GM12878 (cell line): ENCODE results near the gene LDLRAD4. TPM values are rescaled to one million over a fixed set of nuclear protein-coding genes. Genes with fewer than 3 reads are reported as not detected.

Experiments used
- ATAC-seq: fragments of 200-7000 bp; cut with Tn5 transposase; 3 replicates; pipeline ENCODE4 v1.9.1; 2020; ENCODE audit warnings: mild to moderate bottlenecking, moderate library complexity
- BruUV-seq: library from RNA; stranded (reverse); fragments of 400-500 nt; replicated peaks from 2 replicates; lab custom pipeline; 2021; lab: Mats Ljungman, UMichigan
- CTCF ChIA-PET: fragments of 300-600 bp; sonication (Branson Sonifier 250); formaldehyde crosslinking; extraction: SDS; loops from one replicate; lab custom pipeline; 2021; ENCODE audit warnings: inconsistent platforms; lab: Yijun Ruan, JAX
- POLR2A ChIA-PET: fragments of 350-600 bp; formaldehyde crosslinking; extraction: SDS; loops from one replicate; lab custom pipeline; 2021; ENCODE audit warnings: inconsistent platforms; lab: Charles Lee
- RAD21 ChIA-PET: fragments of 300-600 bp; sonication (Branson Sonifier 250); formaldehyde crosslinking; loops from one replicate; lab custom pipeline; 2023; ENCODE audit warnings: antibody characterized with exemption; ENCODE audit not compliant: unreplicated experiment; lab: Charles Lee
- SMC1A ChIA-PET: fragments of 300-600 bp; sonication (Branson Sonifier 250); formaldehyde crosslinking; loops from one replicate; lab custom pipeline; 2023; ENCODE audit not compliant: unreplicated experiment, uncharacterized antibody; lab: Charles Lee
- DNase-seq: peaks from one replicate; pipeline ENCODE4 v3.0.0-alpha.2; 2011; ENCODE audit warnings: low read depth, low spot score
- FAIRE-seq: peaks from 3 replicates; lab custom pipeline; 2011; peaks lifted over from hg19 to GRCh38; lab: Jason Lieb, UNC
- H2AFZ ChIP-seq: 2 replicates; pipeline ENCODE4 v1.6.0; 2011; ENCODE audit warnings: low read depth, low read length, control low read depth; ENCODE audit not compliant: control insufficient read depth
- H3K27ac ChIP-seq: 2 replicates; pipeline ENCODE4 v1.5.1; 2011; ENCODE audit warnings: control low read depth; ENCODE audit not compliant: control insufficient read depth, insufficient read depth
- H3K27me3 ChIP-seq, 2 experiments: replicated peaks in 1 of 2; 2 replicates each; pipeline versions ENCODE4 v1.6.0 to v1.6.1; 2011; ENCODE audit warnings: low read length in 1 of 2; ENCODE audit not compliant: control insufficient read depth in 2 of 2, insufficient read depth in 2 of 2
- H3K36me3 ChIP-seq, 2 experiments: 2 replicates each; pipeline ENCODE4 v1.5.1; 2011; ENCODE audit warnings: low read length in 1 of 2; ENCODE audit not compliant: control insufficient read depth in 2 of 2, insufficient read depth in 2 of 2
- H3K4me1 ChIP-seq: 2 replicates; pipeline ENCODE4 v1.6.1; 2011; ENCODE audit warnings: mild to moderate bottlenecking, low read length, moderate library complexity, mixed read lengths; ENCODE audit not compliant: control insufficient read depth, insufficient read depth
- H3K4me2 ChIP-seq: 2 replicates; pipeline ENCODE4 v1.6.0; 2011; ENCODE audit warnings: control low read depth; ENCODE audit not compliant: control insufficient read depth, insufficient read depth
- H3K4me3 ChIP-seq: fragments of 200-600 bp; sonication (generic); 2 replicates; pipeline ENCODE4 v1.5.1; 2016
- H3K79me2 ChIP-seq: 2 replicates; pipeline ENCODE4 v1.6.0; 2011; ENCODE audit warnings: low read length; ENCODE audit not compliant: control insufficient read depth, insufficient read depth
- H3K9ac ChIP-seq: 2 replicates; pipeline ENCODE4 v1.8.0; 2011; ENCODE audit warnings: low read length, control low read depth, mixed read lengths; ENCODE audit not compliant: control insufficient read depth, insufficient read depth
- H3K9me3 ChIP-seq: replicated peaks from 3 replicates; pipeline ENCODE4 v1.5.1; 2011; ENCODE audit warnings: mild to moderate bottlenecking, low read length; ENCODE audit not compliant: control insufficient read depth, insufficient read depth
- H4K20me1 ChIP-seq: 2 replicates; pipeline ENCODE4 v1.6.0; 2011; ENCODE audit not compliant: control insufficient read depth, insufficient read depth
- CEBPB ChIP-seq, 2 experiments: fragments of 150-350 bp in 1 of 2; IDR thresholded peaks; 2 replicates each; pipeline ENCODE4 v1.6.1; 2012 to 2014; ENCODE audit warnings: low read depth in 2 of 2, low read length in 2 of 2, borderline replicate concordance in 1 of 2, inconsistent platforms in 1 of 2
- E4F1 ChIP-seq: fragments of 450-650 bp; IDR thresholded peaks from 2 replicates; pipeline ENCODE4 v1.6.1; 2018; ENCODE audit warnings: borderline replicate concordance, mild to moderate bottlenecking; ENCODE audit not compliant: partially characterized antibody
- EGR1 ChIP-seq, 2 experiments: IDR thresholded peaks; 1 replicate in 1 of 2; 2 replicates in 1 of 2; pipeline ENCODE4 v1.6.1; 2011 to 2012; ENCODE audit warnings: low read depth in 2 of 2, low read length in 2 of 2, borderline replicate concordance in 1 of 2, mild to moderate bottlenecking in 1 of 2, moderate library complexity in 1 of 2
- IKZF1 ChIP-seq: fragments of 450-650 bp; conservative IDR thresholded peaks from 2 replicates; pipeline ENCODE4 v1.6.1; 2017; ENCODE audit warnings: antibody characterized with exemption, mild to moderate bottlenecking
- MAX ChIP-seq: IDR thresholded peaks from 2 replicates; pipeline ENCODE4 v1.6.1; 2012; ENCODE audit warnings: low read depth, low read length, improper control_type of control experiment
- MTA3 ChIP-seq: IDR thresholded peaks from 2 replicates; pipeline ENCODE4 v1.6.1; 2012; ENCODE audit warnings: low read length, inconsistent platforms, borderline replicate concordance
- RAD51 ChIP-seq: fragments of 450-650 bp; IDR thresholded peaks from 2 replicates; pipeline ENCODE4 v1.6.1; 2016; ENCODE audit warnings: moderate library complexity, mild to moderate bottlenecking, inconsistent platforms
- RBBP5 ChIP-seq: fragments of 200-600 bp; sonication (generic); conservative IDR thresholded peaks from 2 replicates; pipeline ENCODE4 v1.6.1; 2016
- SMAD1 ChIP-seq: fragments of 450-650 bp; IDR thresholded peaks from 2 replicates; pipeline ENCODE4 v1.6.1; 2018; ENCODE audit warnings: mild to moderate bottlenecking, low read depth; ENCODE audit not compliant: partially characterized antibody
- SRF ChIP-seq, 2 experiments: IDR thresholded peaks; 2 replicates each; pipeline ENCODE4 v1.6.1; 2011; ENCODE audit warnings: low read depth in 2 of 2, low read length in 2 of 2, mild to moderate bottlenecking in 1 of 2, moderate library complexity in 1 of 2
- ZNF207 ChIP-seq: fragments of 450-650 bp; IDR thresholded peaks from 2 replicates; pipeline ENCODE4 v1.6.1; 2014; ENCODE audit warnings: antibody characterized with exemption, mild to moderate bottlenecking, borderline replicate concordance
- ZNF687 ChIP-seq: fragments of 450-650 bp; IDR thresholded peaks from 2 replicates; pipeline ENCODE4 v1.6.1; 2017; ENCODE audit warnings: mild to moderate bottlenecking, moderate library complexity
- WGBS: methylation state at CpG from one replicate; pipeline ENCODE4 v1.1.6; 2016; ENCODE audit warnings: low lambda C conversion rate; ENCODE audit not compliant: insufficient replicate concordance, insufficient coverage; ENCODE audit errors: missing lambda C conversion rate; 5-methylcytosine and 5-hydroxymethylcytosine counted together
- in situ Hi-C: fragments of 300-500 bp; cut with MboI; formaldehyde crosslinking; loops from 9 replicates; pipeline ENCODE4 v1.14.3; 2018; ENCODE audit warnings: mixed read lengths
- intact Hi-C: fragments of 100-400 bp; cut with micrococcal nuclease; formaldehyde crosslinking; loops from one replicate; pipeline ENCODE4 v1.14.2; 2022; ENCODE audit not compliant: unreplicated experiment
- polyA plus RNA-seq, 11 experiments: library from polyadenylated mRNA; depleted of rRNA in 4 of 11; unstranded in 6 of 11; stranded (reverse) in 5 of 11; fragments of >200 nt; fragmentation: Nextera tagmentation in 4 of 11; fragmentation: Illumina TruSeq in 1 of 11; extraction: Ambion mirVana in 4 of 11; extraction: Trizol in 1 of 11; gene quantifications; 1 replicate in 1 of 11; 2 replicates in 10 of 11; pipeline versions ENCODE4 v1.2.1 to v1.2.3, GENCODE V29; 2011 to 2016; ENCODE audit warnings: inconsistent platforms in 2 of 11, missing spikeins in 2 of 11, low read depth in 1 of 11
- total RNA-seq, 4 experiments: library from RNA; depleted of rRNA in 3 of 4; stranded (reverse); fragments of >200 nt in 3 of 4; fragmentation: Illumina TruSeq in 1 of 4; extraction: Trizol in 1 of 4; gene quantifications; 2 replicates each; pipeline versions ENCODE4 v1.2.1 to v1.2.3, GENCODE V29; 2013 to 2021

The LDLRAD4 gene
- total and polyA plus RNA-seq, 10 of the 15 experiments (the other 5 are each of a cell fraction or from before 2014, with no cell fraction given), result 2.7 to 16.8 (median 11.2) TPM

GRCh38 chr18:13186687-13187086, 31.9 kb upstream of the LDLRAD4 start:
- H3K4me2 ChIP-seq, result no peak overlapping the region
- ChIA-PET CTCF (no interaction called here), POLR2A (no interaction called here), RAD21 (no interaction called here), SMC1A (no interaction called here)
- BruUV-seq, result no TSS peak
- FAIRE-seq (no peak), DNase-seq (no peak), ATAC-seq (no peak)
- WGBS, result 40% methylated on average over 6 of the region's 6 CpGs
- H3K4me3 ChIP-seq, result no peak overlapping the region
- intact Hi-C loops (no loop called here), in situ Hi-C loops (no loop called here)
- no peaks in the 10 kb centered on the region; a peak in 3 of 4 replicates for H3K27me3 ChIP-seq
- no peak overlapping the region for H2AFZ ChIP-seq
- no peak overlapping the region for H3K27ac ChIP-seq
- H3K79me2 ChIP-seq, result no peaks in the 10 kb centered on the region
- H3K9me3 ChIP-seq, result no peaks in the 10 kb centered on the region; the same call in 2 of the 3 replicates
- H3K4me1 ChIP-seq, result no peaks in the 10 kb centered on the region
- H3K9ac ChIP-seq, result no peak overlapping the region
- H4K20me1 ChIP-seq, result no peaks in the 10 kb centered on the region
- H3K36me3 ChIP-seq, result no peaks in the 10 kb centered on the region
- TF ChIP-seq E4F1 (no peak), ZNF207 (no peak), MAX (no peak), IKZF1 (no peak), ZNF687 (no peak), CEBPB (IDR thresholded peaks at IDR 0.05; ENCODE audit: borderline replicate concordance in 1 of 2, low read depth in 2 of 2, low read length in 2 of 2) (no peak), SMAD1 (no peak), SRF (IDR thresholded peaks at IDR 0.05; ENCODE audit: low read depth in 2 of 2, low read length in 2 of 2) (no peak), RBBP5 (no peak), RAD51 (no peak), MTA3 (no peak), EGR1 (IDR thresholded peaks at IDR 0.05; ENCODE audit: borderline replicate concordance in 1 of 2, low read depth in 2 of 2, low read length in 2 of 2) (no peak)
